ENCODE measurements around the gene POLA1.

DNA sequence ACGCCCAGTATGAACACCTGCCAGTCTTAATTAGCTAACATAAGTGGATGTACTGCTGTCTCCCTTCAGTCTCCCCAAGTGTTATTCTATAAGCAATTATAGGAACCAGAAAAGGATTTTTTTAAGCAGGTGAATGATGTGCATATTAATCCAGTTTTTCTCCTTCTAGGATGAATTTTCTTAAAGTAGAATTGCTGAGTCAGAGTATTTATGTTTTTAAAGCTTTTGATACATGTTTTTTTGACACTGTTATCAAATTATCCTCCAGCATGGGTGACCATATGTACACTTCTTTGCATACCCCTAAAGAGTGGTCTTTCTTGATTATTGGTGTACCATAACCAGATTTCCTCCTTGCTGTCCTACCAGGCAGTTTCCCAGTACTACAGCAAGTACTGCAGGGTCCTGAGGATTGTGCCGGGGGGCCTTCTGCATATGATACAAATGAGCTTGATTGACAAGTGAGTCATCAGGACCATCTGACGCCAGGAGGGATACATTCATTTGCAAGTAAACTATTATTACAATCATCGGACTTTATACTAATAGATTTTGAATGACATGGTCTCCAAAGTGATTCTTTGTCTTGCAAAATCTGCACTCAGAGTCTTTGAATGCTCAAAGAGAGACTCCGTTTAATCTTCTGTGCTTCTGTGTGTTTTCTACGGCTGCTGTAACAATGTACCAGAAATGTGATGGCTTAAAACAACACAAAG lies 35.9 kb upstream of the POLA1 start:
- no peak for TF ChIP-seq POLR2AphosphoS5 (IDR thresholded peaks at IDR 0.05; ENCODE audit: low read depth)
- TF ChIP-seq, protein P1, sequence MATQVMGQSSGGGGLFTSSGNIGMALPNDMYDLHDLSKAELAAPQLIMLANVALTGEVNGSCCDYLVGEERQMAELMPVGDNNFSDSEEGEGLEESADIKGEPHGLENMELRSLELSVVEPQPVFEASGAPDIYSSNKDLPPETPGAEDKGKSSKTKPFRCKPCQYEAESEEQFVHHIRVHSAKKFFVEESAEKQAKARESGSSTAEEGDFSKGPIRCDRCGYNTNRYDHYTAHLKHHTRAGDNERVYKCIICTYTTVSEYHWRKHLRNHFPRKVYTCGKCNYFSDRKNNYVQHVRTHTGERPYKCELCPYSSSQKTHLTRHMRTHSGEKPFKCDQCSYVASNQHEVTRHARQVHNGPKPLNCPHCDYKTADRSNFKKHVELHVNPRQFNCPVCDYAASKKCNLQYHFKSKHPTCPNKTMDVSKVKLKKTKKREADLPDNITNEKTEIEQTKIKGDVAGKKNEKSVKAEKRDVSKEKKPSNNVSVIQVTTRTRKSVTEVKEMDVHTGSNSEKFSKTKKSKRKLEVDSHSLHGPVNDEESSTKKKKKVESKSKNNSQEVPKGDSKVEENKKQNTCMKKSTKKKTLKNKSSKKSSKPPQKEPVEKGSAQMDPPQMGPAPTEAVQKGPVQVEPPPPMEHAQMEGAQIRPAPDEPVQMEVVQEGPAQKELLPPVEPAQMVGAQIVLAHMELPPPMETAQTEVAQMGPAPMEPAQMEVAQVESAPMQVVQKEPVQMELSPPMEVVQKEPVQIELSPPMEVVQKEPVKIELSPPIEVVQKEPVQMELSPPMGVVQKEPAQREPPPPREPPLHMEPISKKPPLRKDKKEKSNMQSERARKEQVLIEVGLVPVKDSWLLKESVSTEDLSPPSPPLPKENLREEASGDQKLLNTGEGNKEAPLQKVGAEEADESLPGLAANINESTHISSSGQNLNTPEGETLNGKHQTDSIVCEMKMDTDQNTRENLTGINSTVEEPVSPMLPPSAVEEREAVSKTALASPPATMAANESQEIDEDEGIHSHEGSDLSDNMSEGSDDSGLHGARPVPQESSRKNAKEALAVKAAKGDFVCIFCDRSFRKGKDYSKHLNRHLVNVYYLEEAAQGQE (IDR thresholded peaks at IDR 0.05; ENCODE audit: insufficient replicate concordance, low read depth): no peak

All from HL-60 (cell line).